Fibroblast of the conjunctiva (primary cell): Measurements from ENCODE around the gene ST3GAL2.

Source experiments
- DNase-seq: peaks from one replicate; pipeline ENCODE4 v3.0.0-alpha.2; 2010; ENCODE audit warnings: low read depth

The ST3GAL2 gene

GRCh38 chr16:70438969-70439862 is at the start of gene ST3GAL2:
Gene ST3GAL2 (minus strand): TSS chr16:70439100. CDS start chr16:70398530, 40,570 bp downstream.
- peak; percentile 90 for DNase-seq

GRCh38 chr16:70484867-70485266 is 46.0 kb upstream of the ST3GAL2 start:
- no peak for DNase-seq

GRCh38 chr16:70483426-70483825 is 44.5 kb upstream of the ST3GAL2 start:
- no peak for DNase-seq

GRCh38 chr16:70482624-70483023 is 43.7 kb upstream of the ST3GAL2 start:
- DNase-seq, result no peak

- no peak for DNase-seq
Observed at GRCh38 chr16:70481929-70482536, 43.1 kb upstream of the ST3GAL2 start.

- DNase-seq, result no peak
Observed at GRCh38 chr16:70480127-70481105, 41.5 kb upstream of the ST3GAL2 start.

GRCh38 chr16:70478912-70479341 is 40.0 kb upstream of the ST3GAL2 start:
- DNase-seq, result no peak

GRCh38 chr16:70478169-70478568 is 39.3 kb upstream of the ST3GAL2 start:
- no peak for DNase-seq

- no peak for DNase-seq
Observed at GRCh38 chr16:70476272-70477020, 37.5 kb upstream of the ST3GAL2 start.

GRCh38 chr16:70475054-70475871 is 36.4 kb upstream of the ST3GAL2 start:
- no peak for DNase-seq

- DNase-seq, result no peak
Observed at GRCh38 chr16:70474320-70475053, 35.6 kb upstream of the ST3GAL2 start.

GRCh38 chr16:70473446-70474319 is 34.8 kb upstream of the ST3GAL2 start:
- DNase-seq, result no peak

GRCh38 chr16:70472786-70473433 is 34.0 kb upstream of the ST3GAL2 start:
- DNase-seq, result no peak

- DNase-seq, result no peak
Observed at GRCh38 chr16:70470927-70471341, 32.0 kb upstream of the ST3GAL2 start.

- DNase-seq, result no peak
Observed at GRCh38 chr16:70470141-70470926, 31.4 kb upstream of the ST3GAL2 start.

- DNase-seq, result no peak
Observed at GRCh38 chr16:70468776-70469525, 30.1 kb upstream of the ST3GAL2 start.

GRCh38 chr16:70467608-70468007 is 28.7 kb upstream of the ST3GAL2 start:
- no peak for DNase-seq
